HG03378 (cell line): ENCODE results near the gene USP25.

Experiments used
- ATAC-seq: cut with Tn5 transposase; IDR thresholded peaks from one replicate; pipeline ENCODE4 v1.9.1; 2021; ENCODE audit warnings: mild to moderate bottlenecking, moderate library complexity; ENCODE audit not compliant: unreplicated experiment

The USP25 gene, protein sequence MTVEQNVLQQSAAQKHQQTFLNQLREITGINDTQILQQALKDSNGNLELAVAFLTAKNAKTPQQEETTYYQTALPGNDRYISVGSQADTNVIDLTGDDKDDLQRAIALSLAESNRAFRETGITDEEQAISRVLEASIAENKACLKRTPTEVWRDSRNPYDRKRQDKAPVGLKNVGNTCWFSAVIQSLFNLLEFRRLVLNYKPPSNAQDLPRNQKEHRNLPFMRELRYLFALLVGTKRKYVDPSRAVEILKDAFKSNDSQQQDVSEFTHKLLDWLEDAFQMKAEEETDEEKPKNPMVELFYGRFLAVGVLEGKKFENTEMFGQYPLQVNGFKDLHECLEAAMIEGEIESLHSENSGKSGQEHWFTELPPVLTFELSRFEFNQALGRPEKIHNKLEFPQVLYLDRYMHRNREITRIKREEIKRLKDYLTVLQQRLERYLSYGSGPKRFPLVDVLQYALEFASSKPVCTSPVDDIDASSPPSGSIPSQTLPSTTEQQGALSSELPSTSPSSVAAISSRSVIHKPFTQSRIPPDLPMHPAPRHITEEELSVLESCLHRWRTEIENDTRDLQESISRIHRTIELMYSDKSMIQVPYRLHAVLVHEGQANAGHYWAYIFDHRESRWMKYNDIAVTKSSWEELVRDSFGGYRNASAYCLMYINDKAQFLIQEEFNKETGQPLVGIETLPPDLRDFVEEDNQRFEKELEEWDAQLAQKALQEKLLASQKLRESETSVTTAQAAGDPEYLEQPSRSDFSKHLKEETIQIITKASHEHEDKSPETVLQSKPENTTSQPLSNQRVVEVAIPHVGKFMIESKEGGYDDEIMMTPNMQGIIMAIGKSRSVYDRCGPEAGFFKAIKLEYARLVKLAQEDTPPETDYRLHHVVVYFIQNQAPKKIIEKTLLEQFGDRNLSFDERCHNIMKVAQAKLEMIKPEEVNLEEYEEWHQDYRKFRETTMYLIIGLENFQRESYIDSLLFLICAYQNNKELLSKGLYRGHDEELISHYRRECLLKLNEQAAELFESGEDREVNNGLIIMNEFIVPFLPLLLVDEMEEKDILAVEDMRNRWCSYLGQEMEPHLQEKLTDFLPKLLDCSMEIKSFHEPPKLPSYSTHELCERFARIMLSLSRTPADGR

DNA sequence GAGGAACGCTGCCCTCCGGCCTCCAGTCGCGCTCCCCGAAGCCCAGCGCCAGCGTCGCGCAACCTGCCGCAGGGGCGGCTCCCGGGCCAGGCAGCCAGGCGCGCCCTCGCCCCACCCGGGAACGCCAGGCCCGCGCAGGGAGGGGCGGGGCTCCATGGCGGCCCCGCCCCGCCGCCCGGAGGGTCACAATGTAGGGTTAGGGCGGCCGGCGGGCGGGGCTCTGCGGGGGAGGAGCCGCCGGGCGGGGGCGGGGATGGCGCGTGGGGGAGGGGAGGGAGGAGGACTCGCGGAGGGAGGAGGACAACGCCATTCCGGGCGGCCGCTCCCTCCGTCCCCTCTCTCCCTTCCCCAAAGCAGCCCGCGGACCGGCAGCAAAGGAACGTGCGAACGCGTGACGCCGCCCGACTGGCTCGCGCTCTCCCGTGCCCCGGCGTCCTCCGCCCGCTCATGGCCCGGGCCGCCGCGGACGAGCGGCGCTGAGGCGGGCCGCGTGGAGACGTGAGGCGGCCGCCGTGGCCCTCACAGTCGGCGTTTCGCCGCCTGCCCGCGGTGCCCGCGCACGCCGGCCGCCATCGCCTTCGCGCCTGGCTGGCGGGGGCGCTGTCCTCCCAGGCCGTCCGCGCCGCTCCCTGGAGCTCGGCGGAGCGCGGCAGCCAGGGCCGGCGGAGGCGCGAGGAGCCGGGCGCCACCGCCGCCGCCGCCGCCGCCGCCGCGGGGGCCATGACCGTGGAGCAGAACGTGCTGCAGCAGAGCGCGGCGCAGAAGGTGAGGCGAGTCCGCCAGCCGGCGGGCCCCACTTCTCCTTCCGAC, at the start of gene USP25:
Gene USP25 (plus strand): TSS at position 309 of the 810 bp plus-strand sequence. CDS start 412 bp downstream, at position 721.
- ATAC-seq, result peak; percentile 31

GRCh38 chr21:15682186-15682895, 47.4 kb upstream of the USP25 start:
- no peak for ATAC-seq

GRCh38 chr21:15682977-15683376, 46.8 kb upstream of the USP25 start:
- no peak for ATAC-seq

DNA sequence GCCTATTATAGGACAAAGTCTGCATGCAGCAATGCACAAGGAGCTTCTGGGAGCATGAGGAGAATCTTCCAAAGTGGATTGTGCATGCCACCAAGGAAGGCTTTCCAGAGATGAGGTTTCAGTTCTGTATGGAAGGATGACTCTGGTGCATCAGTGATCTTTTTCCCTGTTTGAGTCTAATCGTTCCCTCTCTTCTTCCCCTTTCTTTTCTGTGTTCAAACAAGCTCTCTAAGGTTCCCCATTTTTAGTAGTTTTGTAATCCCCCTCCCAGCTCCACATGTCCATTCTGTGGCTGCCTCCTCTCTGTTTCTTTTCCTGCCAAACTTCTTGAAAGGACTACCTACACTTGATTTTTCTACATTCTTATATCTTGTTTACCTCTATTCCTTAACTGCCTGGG, 43.3 kb upstream of the USP25 start:
- ATAC-seq, result no peak

DNA sequence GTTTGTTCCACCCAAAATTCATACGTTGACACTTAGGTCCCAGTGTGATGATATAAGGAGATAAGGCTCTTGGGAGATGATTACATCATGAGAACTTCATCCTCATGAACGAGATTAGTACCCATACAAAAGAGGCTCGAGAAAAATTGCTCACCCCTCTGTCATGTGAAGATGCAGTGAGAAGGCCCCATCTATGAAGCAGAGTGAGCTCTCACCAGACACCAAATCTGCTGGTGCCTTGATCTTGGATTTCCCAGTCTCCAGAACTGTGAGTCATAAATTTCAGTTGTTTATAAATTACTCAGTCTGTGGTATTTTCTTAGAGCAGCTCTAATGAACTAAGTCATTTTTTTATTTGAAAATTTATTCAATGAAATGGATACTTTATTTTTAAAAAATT, 42.6 kb upstream of the USP25 start:
- no peak for ATAC-seq

DNA sequence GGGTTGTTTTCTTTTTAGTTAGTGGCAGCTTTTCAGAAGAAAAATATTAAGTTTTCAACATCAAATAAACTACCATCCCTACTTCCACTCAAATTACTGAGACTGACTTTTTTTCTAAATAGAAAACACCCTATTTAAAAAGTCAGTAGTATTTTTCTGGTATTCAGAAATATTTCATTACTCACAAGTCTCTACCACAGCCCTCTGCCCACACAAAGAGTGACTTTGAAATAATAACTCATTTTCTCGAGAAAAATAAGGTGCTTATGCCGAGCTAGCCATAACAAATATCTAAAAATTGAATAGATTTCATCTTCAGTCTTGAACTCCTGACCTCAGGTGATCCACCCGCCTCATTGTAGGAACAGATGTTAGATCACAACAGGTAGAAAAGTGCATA, 41.8 kb upstream of the USP25 start:
- no peak for ATAC-seq

DNA sequence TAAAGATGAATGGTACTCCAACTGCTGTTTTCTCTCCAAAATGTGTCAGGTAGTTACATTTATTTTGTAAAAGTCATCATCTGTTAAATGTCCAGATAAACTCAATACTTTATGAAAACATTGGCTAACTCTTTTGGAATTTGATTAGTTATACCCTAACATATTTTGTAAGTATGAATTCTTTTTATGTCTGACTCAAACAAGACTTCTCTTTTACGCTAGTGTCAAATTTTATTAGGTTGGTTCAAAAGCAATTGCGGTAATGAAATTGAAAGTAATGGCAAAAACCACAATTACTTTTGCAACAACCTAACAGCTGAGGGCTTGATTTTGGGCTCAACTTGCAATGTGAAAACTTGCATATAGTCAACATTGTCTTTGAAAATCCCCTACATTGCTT, 41.0 kb upstream of the USP25 start:
- no peak for ATAC-seq

DNA sequence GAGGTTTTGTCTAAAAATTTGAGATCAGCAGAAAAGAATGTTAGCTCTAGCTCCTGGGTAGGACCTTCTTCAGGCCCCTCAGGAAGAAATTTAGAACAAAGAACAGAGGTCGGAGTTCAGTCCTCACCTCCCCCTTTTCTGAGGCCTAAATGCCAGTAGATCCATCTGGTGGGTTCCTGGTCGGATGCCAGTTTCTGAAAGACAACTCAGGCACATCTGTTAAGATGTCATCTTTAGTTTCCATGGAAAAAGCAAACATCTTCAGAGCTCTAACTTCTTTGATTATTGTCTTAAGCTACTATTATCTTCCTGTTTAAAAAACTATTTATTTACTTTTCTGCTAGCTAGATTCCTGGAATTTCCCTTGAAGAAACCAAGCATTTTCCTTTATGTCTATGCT, 37.1 kb upstream of the USP25 start:
- no peak for ATAC-seq

DNA sequence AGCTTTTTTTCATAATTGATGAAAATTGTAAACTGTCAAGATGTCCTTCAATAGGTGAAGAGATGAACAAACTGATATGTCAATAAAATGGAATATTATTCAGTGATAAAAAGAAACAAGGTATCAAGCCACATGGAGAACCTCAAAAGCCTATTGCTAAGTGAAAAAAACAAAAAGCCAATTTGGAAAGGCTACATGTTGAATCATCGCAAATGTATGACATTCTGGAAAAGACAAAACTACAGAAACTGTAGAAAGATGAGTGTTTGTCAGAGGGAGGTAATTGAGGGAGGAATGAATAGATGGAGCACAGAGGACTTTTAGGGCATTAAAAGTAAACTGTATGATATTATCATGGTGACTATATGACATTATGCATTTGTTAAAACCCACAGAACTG, 34.5 kb upstream of the USP25 start:
- no peak for ATAC-seq

GRCh38 chr21:15701830-15702229, 28.0 kb upstream of the USP25 start:
- no peak for ATAC-seq

DNA sequence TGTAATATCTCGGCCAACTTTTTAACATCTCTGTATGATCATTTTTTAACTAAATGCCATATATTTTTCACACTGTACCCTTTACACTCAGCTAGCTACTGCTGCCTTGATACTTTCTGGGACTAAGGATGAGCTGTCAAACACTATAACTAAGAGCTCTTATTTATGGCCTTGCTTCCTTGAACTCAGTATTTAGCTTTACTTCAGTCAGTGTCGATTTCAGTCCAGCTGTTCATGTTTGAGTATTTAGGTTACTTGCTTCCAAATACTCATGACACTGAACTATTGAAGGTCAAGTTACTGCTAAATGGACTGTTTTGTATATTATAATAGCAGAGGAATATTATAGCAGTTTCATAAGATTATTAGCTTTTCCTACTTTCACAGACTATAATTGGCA, 25.9 kb upstream of the USP25 start:
- ATAC-seq, result no peak

DNA sequence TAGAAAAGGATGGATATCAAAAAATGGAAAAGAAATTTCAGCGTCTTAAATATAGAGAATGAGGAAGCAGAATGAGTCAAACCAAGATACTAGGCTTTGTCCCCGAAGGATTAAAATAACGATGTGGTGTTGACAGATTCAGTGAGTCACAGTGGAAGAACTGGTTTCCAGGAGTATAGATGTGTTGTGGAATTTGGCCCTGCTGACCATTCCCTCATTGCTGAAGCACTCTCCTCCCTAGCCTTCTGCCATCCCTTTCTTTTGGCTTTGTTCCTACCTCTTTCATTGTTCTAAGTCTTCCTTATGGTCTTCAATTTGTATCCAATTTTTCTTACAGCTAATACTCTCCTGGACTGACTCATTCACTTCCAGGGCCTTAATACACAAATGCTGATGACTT, 23.1 kb upstream of the USP25 start:
- ATAC-seq, result no peak

- ATAC-seq, result no peak
Measured at GRCh38 chr21:15713412-15713811, 16.4 kb upstream of the USP25 start.

DNA sequence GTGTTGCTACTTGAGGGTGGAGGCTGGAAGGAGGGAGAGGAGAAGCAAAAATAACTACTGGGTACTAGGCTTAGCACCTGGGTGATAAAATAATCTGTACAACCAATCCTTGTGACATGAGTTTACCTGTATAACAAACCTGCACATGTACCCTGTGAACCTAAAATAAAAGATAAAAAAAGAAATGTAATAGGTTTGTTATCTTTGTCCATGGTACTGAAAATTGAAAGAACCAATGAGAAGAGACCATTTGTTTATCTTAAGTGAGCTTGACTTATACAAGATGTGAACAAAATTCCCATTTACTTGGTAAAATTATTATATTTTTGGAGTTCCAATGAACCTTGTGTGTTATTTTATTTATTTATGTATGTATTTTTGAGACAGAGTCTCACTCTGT, 11.1 kb upstream of the USP25 start:
- ATAC-seq, result no peak

DNA sequence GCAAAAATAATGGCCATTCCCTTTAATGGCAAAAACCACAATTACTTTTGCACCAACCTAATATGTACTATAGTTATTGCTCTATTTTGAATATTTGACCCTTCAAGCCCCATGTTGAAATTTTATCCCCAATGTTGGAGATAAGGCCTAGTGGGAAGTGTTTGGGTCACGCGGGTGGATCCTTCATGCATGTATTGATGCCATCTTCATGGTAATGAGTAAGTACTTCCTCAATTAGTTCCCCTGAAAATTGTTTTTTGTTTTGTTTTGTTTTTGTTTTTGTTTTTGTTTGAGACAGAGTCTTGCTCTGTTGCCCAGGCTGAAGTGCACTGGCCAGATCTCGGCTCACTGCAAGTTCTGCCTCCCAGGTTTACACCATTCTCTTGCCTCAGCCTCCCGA, 9.8 kb upstream of the USP25 start:
- no peak for ATAC-seq

- ATAC-seq, result no peak
Measured at GRCh38 chr21:15722591-15723324, 7.0 kb upstream of the USP25 start.

DNA sequence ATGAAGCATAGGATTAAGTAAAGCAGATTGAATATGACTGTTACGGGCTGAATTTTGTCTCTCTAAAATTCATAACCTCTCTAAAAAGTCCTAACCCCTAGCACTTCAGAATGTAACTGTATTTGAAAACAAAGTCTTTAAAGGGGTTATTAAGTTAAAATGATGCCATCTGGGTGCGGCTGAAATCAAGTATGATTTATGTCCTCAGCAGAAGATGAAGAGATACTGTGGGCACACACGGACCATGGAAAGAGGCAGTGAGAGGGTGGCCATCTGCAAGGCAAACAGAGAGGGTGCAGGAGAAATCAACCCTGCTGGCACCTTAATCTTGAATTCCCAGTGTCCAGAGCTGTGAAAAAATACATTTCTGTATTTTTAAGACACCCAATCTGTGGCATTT, 3.8 kb upstream of the USP25 start:
- no peak for ATAC-seq

DNA sequence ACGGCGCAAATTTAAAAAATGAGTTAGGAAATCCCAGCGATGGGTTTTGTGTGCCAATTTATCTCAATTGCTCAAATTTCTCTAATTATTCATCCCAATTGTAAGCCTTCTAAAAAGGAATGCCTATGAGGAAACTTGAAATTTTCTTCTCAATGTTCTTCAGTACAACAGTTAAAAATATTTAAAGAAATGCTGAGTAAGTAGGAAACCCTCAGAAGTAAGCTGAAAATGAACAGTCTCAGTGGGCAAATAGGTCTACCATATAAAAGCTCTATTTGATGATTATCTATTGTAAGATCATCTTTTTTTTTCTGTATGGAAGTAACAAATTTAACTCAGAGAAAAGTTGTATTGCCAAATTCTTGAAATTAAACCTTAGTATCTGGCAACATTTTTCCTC, 1.7 kb upstream of the USP25 start:
- ATAC-seq, result no peak

DNA sequence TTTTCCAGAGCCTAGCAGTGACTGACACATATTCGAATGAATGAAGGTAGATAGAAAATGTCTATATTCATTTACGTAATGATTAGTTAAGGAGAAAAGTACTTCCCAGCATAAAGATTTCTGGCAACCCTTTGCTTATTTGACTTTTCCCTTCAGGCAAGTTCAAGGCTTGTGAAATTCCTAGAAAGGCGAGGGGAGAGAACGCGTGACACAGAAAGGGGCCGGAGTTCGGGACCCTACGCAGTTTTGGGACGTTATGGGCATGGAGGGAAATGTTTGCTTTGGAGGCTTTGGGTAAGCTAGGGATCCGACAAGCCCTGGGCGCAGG, 472 bp upstream of the USP25 start:
- no peak for ATAC-seq
